Measurements from ENCODE around the gene TFB2M.

DNA sequence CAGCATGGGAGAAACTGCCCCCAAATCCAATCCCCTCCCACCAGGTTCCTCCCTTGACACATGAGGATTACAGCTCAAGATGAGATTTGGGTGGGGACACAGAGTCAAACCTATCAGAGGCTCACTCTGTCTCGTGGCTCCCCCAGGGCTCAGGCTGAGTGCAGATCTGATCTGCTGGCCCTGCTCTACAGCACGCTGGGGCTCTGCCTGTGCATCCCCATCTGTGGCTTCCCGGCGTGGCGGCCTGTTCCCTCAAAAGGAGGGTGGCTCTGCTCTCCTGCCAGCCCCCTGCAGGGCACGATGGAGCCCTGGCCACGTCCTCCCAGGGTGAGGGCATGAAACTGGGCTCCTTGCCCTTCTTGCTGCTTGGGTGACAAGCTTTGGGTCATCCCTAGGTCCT lies 39.1 kb downstream of the TFB2M start:
- TF ChIP-seq CTCF (IDR thresholded peaks at IDR 0.05) (no peak), POLR2A (IDR thresholded peaks at IDR 0.05) (no peak), EP300 (IDR thresholded peaks at IDR 0.05) (no peak)
